ENCODE data around the gene PLD1.

- no peak for TF ChIP-seq CTCF (IDR thresholded peaks at IDR 0.05)
- no peak for TF ChIP-seq EZH2phosphoT487 (IDR thresholded peaks at IDR 0.05)
- TF ChIP-seq EZH2 (IDR thresholded peaks at IDR 0.05): no peak
Measured at GRCh38 chr3:171671709-171672108, 138.6 kb downstream of the PLD1 start.
